HG03045 (cell line): ENCODE measurements around the gene LAMA3.

Source experiments
- ATAC-seq: cut with Tn5 transposase; IDR thresholded peaks from one replicate; pipeline ENCODE4 v1.9.1; 2021; ENCODE audit warnings: mild to moderate bottlenecking, moderate library complexity; ENCODE audit not compliant: unreplicated experiment

LAMA3 gene

DNA sequence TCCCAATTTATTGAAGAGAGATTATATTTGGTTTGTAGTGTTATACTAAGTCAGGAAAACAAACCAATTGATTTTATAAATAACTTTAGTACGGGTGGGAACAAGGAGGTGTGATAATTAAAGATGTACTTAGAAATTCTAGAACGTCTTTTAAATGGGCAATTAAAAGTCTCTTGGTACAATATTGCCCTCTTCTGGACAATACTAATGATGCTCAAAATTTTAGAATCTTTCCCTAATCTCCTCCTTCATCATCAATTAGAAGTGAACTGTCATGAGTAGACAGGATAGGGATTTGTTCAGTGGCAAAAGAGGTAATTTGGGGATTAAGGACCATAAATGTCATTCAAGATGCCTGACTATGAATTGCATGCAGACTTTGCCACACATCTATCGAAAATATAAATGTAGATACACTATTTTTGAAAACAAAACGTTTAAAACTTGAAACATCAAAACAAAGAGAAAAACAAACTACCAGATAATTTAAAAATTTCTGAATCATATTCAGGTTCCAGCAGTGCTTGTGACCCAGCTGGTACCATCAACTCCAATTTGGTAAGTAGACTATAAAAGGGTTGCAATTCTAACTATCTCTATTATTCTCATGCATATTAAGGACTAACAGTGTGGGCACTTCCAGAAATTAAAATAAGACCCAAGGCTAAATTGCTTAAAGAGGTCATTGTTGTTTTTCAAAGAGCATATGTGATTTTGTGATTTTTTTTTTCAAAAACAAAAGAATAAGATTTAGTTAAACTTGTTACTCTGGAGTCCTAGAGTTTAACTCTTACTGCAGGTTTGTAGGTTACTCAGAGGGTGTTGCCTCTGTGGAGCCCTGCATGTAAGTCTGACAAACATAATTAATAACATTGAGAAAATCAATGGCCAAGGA is 123.5 kb downstream of the LAMA3 start:
- ATAC-seq, result no peak

DNA sequence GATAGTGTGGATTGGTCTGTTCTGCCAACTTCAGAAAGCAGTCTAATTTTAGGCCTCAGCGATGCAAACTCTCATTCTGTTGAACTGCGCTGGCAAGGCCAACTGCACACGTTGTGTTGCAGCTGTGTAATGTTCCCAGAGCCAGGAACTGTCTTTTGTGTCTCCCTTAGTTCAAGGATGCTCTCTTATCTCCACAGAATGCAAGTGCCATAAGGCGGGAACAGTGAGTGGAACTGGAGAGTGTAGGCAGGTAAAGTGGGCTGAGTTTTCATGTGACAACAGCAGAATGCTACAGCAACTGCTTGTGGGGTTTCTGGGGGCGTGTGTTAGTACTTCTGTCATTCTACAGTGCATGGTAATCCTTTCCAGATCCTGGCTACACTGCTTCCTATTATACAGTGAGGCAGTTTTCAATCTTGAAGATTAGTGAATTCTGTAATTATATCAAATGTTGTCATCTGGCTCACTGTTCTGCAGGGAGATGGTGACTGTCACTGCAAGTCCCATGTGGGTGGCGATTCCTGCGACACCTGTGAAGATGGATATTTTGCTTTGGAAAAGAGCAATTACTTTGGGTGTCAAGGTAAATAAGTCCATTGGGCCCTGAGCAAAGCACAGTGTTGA is 125.8 kb downstream of the LAMA3 start:
- ATAC-seq, result no peak

DNA sequence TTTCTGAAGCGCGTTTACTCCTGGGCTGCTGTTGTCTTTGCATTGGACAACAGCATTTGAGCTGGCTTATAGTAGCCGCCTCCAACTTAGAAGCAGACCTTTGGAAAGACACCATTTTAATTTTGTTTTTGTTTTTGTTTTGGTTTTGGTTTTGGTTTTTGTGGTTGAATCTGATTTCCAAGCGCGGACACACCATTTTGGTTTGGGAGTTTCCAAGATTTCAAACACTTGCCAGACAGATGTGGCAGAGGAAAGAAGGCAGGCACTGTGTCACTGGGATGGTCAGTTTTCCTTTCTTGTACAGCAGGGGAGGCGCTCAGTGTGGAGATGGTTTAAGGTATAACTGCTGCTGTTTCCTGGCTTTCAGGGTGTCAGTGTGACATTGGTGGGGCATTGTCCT is 126.8 kb downstream of the LAMA3 start:
- ATAC-seq, result no peak

DNA sequence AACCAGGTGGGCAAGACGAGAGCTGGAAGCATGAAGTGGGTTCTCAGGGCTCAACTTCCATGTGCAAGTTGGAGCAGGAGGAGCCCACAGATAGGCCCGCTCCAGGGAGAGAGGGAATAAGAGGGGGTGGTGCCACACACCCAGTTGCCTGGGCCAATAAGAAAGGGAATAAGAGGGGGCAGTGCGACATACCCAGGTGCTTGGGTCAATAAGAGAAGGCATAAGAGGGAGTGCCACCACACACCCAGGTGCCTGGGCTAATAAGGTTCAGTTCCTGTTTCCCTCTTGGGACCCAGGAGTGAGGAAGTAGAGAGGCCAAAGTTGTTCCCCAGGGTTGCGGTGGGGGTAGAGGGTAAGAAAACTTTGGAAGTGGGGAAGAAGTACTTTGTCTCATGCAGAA is 127.5 kb downstream of the LAMA3 start:
- ATAC-seq, result no peak

DNA sequence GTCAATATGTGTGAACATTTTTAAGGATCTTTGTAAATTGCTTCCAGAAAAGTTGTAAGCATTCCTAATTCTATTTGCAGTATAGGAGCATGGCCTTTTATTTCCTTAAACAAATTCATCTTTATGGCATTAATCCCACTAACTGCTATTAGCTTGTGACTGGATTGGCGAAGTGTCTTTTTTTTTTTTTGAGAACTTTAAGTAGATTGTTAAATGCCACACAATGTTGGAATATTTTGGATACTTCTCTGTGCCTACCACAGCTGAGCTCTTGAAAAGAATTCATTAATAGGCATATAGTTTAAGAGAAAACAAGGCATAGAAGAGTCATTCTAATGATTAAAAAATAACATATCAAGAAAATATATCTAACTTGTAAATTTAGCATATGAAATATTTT is 129.7 kb downstream of the LAMA3 start:
- no peak for ATAC-seq

DNA sequence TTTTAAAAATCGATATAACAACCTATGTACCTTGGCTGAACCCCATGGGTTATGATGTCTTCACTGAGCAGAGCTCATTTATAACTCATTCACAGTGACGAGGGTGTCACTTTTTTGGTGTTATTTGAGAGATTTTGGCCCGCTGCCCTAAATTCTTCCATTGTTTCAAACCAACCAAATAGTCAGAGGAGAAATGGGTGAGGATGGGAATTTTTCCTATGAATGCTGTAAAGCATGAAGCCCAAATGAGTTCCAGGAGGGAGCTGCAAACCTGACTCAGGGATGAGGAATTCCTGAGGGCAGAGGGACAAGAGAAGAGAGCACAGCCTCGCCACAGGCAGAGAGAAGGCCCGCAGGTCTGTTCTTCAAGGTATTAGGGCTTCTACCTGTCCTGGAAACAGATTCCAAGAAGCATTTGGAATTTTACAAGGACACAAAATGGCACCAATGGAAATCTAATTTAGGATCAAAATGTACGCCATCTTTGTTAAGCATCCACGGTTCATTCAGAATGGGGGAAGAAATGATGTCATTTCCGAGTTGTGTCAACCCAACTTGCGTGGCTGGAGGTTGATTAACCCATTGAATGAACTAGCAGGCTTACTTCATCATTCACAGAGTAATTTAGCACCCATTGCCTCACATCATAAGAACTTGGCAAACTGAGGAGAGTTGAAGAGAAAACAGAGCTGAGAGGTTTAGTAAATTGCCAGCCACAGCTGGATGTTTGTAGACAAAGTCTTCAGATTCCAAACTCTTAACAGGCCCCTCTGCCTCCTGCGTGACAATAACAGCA is 133.5 kb downstream of the LAMA3 start:
- ATAC-seq, result no peak

DNA sequence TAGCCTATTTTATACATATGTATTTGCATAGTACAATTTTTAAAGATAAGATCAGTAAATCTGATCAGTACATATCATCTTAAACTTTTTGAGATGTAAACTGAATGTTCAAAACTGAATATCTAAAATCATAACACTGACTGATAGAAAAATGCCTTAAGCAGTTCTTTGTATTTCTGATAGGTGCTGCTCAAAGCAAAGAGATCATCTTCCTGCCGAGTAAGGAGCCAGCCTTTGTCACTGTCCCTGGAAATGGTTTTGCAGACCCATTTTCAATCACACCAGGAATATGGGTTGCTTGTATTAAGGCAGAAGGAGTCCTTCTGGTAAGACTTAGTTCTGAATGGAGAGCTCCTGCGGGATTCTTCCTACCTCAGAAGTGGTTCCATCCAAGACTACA is 135.0 kb downstream of the LAMA3 start:
- no peak for ATAC-seq

DNA sequence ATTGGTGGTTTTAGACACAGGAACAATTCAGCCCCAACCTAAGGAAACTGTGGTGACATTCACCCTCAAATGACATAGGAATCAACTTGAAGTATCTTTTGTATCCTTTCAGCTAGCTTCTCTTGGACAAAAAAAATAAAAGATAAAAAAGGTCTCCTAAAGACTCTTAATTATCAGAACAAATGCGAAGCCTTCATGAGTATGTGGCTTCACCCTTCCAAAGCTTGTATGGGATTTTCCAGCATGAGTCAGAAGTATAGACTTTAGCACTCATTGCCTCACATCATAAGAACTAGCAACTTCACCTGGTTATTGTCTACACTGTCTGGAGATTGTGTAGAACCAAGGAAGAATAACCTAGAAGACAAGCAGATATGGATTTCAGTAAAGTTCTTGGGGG is 135.4 kb downstream of the LAMA3 start:
- ATAC-seq, result no peak

DNA sequence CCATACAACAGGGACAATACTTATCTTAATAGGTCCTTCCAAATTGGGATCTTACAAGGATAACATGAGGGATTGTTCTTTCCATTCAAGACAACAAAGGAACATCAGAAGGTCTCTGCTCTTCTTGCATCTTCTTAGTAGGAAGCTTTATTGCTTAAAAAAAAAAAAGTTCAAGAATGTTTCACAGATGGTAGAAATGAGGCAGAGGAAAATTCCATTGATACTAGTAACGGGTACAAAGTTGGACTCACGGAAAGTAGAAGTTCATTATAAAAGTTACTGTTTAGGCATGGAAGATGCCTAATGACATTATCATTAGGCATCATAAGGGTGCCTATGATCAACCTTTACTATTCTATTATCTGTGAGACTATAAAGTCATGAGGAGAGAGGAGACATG is 136.2 kb downstream of the LAMA3 start:
- ATAC-seq, result no peak

DNA sequence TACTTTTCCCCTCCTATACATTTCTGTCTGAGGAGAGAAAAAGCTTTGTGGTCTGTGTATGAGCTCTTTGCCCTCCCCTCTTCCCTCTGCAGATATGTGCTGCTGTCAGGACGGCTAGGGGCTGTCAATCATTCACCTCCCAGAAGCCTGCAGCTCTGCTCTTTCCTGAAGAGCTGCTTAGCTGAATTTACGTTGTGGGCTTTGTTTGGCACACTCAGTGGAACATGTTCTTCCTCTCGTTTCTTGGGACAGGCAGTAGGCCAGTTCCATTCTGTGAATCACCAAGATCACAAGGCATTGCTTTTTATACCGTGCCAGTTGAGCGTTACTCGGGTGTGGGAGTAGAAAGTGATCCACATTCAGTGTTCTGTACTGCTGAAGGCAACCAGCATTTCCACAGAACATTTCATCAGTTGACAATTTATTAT is 136.7 kb downstream of the LAMA3 start:
- no peak for ATAC-seq

DNA sequence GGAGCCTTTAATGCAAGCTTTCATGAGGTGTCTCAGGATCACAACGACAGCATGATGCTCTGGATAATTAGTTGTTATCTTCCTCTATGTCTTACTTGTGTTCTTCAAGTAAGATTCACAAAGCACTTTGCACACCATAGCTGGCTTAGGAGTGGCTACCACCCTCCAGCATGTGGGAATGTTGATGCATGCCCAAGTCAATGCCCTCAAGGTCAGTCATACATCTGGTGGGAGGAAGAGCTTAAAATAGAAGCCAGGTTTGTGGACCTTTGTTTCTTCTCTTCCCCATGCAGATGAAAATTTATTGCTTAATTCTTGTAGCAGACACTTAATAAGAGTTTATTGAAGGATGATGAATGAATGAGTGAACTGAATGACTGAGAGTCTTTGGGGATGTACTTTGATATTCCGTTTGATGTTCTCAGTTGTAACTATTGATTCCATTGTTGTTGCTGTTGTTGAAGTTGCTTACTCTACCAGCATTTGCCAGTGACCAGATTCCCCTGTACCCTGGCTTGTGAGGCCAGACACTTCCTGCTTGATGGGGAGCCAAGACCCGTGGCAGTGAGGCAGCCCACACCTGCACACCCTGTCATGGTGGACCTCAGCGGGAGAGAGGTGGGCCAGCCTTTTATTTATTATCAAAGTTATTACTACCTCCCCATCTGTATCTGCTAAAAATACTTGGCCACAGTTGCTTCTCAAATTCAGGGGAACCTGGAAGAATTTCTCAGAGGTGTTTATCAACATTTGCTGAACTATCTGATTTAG is 137.8 kb downstream of the LAMA3 start:
- ATAC-seq, result no peak

DNA sequence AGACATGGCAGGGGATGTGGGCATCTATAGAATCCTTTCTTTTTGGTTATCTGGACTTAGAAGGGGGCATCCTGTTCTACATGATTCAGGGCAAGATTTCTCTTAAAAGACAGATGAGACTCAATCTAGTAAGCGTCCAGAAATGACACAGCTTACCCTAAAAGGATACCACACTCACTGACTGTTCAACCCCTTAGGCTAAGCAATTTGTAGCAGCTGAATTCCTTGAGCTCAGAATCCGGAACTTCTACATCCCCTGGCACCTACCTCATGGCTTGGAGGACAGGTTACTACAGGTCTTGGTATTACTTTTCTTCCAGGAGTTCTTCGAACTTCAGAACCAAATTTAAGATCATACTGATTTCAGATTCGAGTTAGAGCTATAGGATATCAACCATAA is 138.4 kb downstream of the LAMA3 start:
- no peak for ATAC-seq

DNA sequence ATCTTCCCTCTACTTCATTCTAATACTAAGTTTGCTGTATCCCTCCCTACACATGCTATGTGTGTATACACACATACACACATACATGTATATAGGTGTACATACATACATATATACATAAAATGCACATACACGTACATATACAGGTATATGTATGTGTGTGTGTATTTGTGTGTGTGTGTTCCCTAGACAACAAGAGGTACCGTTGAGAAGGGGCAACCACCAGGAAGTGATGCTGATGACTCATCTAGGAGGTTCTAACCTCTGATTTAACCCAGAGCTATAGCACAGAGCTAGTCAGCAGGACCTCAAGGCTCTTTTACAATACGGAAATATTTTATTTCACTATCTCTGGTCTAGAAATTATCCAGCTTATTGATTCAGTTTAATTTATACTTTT is 139.2 kb downstream of the LAMA3 start:
- ATAC-seq, result no peak

DNA sequence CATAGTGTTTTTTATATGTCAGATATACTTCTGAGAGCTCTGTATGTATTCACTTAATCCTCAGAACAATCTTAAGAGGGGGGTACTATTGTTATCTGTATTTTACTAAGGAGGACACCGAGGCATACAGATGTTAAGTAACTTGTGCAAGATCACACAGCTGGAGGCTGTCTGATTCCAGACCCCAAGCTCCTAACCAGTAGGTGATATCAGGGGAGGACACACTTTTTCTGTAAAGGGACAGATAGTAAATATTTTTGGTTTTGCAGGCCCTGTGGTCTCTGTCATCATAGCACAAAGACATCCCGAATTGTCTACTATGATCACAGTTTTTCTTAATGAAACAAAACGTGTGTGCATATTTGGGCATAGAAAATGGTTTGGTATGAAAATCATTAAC is 143.7 kb downstream of the LAMA3 start:
- ATAC-seq, result no peak

DNA sequence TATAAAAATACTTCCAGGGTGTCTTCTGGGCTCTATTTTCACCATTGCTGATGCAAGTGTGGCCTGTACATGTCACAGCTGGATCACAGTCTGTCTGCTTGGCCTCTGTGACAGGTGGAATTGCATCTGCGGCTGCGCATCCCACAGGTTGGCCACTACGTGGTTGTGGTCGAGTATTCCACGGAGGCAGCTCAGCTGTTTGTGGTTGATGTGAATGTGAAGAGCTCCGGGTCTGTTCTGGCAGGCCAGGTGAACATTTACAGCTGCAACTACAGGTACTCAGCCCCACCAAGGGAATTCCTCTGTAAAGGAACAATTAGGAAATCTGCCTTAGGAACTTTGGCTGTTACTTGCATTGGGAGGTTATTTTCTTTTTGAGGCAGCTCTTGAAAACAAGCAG is 144.5 kb downstream of the LAMA3 start:
- no peak for ATAC-seq

DNA sequence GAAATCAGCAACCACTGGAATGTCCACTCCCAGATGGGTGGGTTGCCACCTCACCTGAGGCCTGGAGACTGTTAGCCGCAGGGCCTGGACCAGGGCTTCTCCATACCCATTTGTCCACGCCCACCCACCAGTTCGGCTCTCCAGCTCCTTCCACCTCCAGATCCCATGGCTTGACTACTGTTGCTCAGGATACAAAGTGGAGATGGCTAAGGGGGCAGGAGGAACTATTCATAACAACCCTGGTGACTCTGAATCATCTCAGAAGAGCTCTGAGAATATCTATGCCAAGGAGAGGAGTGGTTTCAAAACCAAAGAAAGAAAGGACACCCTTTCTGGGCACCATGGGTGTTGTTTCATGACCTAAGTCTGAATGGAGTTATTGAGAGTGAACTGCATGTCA is 145.8 kb downstream of the LAMA3 start:
- no peak for ATAC-seq

DNA sequence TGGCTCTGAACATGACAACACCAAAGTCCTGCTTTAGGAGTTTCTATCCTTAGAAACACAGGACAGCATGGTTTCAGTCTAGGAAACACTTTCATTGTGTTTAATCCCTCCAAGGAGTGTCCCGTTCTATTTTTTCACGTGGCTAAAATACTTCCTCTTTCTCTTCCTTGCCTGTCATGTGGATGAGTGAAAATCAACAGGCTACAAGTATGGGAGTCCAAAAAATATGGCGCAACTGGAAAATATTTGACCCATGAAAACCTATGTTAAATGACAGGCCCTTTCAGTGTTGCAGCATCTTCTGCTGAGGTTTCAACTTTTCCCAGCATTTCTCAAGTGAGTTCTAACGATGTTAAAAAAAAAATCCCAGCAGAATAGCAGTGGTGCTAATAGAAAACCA is 146.3 kb downstream of the LAMA3 start:
- ATAC-seq, result no peak

DNA sequence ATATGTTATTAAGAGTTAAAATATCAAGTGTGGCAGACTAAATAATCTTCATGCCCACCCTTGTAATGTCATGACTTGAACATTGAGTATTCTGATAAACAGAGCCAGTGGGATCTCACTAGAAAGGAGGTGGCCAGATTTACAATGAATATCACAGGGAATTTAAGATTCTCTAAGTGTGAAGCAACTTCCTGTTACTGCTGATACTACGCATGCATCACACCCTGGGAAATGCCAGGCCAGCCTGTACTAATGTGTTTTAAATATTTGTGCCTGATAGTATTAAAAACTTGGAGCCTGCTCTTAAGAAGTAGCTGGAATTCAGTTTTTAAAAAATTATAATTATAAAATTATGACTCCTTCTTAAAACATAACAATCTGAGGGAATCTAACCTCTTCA is 148.3 kb downstream of the LAMA3 start:
- no peak for ATAC-seq

DNA sequence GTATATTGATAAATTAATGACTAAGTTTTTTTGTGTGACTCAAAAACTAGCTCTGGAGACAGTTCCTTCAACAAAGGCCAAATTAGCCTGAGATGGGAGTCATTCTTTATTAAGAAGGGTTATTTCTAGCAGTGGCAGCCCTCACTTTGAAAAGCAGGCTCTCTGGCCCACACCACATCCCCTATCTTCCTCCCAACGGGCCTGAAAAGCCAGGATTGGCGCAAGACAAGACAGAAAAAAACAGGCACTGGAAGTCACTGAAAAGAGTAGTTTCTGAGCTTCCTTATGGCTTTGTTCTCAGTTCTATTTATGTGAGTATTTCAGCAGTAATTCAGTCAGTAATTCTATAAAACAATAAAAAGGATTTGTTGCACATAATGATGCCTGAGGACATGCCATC is 149.0 kb downstream of the LAMA3 start:
- no peak for ATAC-seq

DNA sequence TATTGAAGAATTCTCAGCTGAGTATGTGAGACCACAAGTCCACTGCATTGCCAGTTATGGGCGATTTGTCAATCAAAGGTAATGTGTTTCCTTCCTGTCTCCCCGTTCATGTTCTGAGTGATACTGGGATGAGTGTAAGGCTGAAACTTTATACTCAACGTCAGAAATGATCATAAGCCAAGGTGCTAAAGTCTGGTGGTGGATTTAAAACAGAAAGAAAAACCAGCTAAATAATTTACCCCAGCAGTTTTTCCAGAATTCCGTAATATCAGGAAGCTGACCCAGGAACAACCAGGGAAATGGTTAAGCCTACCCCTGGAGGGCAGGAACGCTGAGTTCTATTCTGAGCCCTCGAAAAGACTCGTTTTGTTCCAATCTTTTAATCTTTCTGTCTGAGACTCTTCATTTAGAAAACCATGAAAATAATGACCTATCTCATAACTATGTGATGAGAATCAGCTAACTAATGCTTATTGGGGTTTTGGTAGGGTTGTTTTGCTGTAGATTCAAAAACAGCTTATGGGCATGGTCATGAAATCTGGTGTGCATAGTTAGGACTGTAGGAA is 149.6 kb downstream of the LAMA3 start:
- no peak for ATAC-seq

DNA sequence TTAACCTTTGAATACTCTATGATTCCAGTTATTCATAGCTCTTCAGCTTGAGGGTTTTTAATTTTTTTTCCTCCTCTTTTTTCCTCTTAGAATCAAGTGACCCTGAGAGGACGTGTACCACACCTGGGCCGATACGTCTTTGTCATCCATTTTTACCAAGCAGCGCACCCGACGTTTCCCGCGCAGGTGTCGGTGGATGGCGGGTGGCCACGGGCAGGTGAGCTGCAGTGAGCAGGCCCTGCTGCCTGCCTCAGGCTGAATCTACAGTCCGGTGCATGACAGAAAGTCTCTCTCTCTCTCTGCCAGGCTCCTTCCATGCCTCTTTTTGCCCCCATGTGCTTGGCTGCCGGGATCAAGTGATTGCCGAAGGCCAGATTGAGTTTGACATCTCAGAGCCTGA is 153.1 kb downstream of the LAMA3 start:
- no peak for ATAC-seq
